Ascending aorta (tissue), 2 donors: ENCODE data around the gene CTNNBIP1. TPM values are rescaled to one million over a fixed set of nuclear protein-coding genes. Genes with fewer than 3 reads are reported as not detected.

Experiments used
- DNase-seq, 2 donors: peaks; one replicate each; pipeline ENCODE4 v3.0.0-alpha.2; 2019; ENCODE audit warnings: low spot score in 2 of 2
- H3K27ac ChIP-seq, 2 donors: fragments of 200-600 bp; sonication (generic); one replicate each; pipeline ENCODE4 v1.5.1; 2016 to 2017; ENCODE audit warnings: mild to moderate bottlenecking in 1 of 2
- H3K27me3 ChIP-seq: fragments of 200-600 bp; sonication (generic); one replicate; pipeline ENCODE4 v1.5.1; 2017
- H3K36me3 ChIP-seq, 2 donors: fragments of 200-600 bp; sonication (generic); one replicate each; pipeline ENCODE4 v1.5.1; 2016
- H3K4me1 ChIP-seq, 2 donors: fragments of 200-600 bp; sonication (generic); one replicate each; pipeline ENCODE4 v1.5.1; 2016 to 2017; ENCODE audit warnings: mild to moderate bottlenecking in 1 of 2
- H3K4me3 ChIP-seq, 2 donors: fragments of 200-600 bp; sonication (generic); one replicate each; pipeline ENCODE4 v1.5.1; 2016 to 2017; ENCODE audit warnings: mild to moderate bottlenecking in 1 of 2
- H3K9me3 ChIP-seq, 2 donors: fragments of 200-600 bp; sonication (generic); one replicate each; pipeline ENCODE4 v1.5.1; 2016
- CTCF ChIP-seq, 3 experiments: fragments of 200-600 bp in 2 of 3; fragments of 450-650 bp in 1 of 3; sonication (generic) in 2 of 3; IDR thresholded peaks; one replicate each; pipeline ENCODE4 v1.5.1; 2016 to 2019; ENCODE audit warnings: antibody characterized with exemption in 3 of 3, mild to moderate bottlenecking in 1 of 3, moderate library complexity in 1 of 3
- intact Hi-C: fragments of 100-400 bp; cut with DNase I; formaldehyde crosslinking; loops from one replicate; pipeline ENCODE4 v1.15.1; 2023
- total RNA-seq: library from RNA; depleted of rRNA; stranded (reverse); fragments of >200 nt; gene quantifications from one replicate; pipeline ENCODE4 v1.1.0, GENCODE V29; 2016

CTNNBIP1 gene
- total RNA-seq, 1 donor from 2014 or later = 74.1 TPM

- Histone ChIP-seq H3K4me3 (no peak overlapping the region), H3K4me1 (peaks cover 0 to 5% of the 10 kb centered on the region in 2 donors), H3K36me3 (no peaks in the 10 kb centered on the region), H3K9me3 (no peaks in the 10 kb centered on the region), H3K27ac (peak overlapping the region; percentile 0 to 69), H3K27me3 (no peaks in the 10 kb centered on the region)
- DNase-seq = no peak
- TF ChIP-seq CTCF (IDR thresholded peaks at IDR 0.05) = no peak
- intact Hi-C loops = no loop called here
Measured at GRCh38 chr1:9852410-9853248, 57.4 kb downstream of the CTNNBIP1 start.

DNA sequence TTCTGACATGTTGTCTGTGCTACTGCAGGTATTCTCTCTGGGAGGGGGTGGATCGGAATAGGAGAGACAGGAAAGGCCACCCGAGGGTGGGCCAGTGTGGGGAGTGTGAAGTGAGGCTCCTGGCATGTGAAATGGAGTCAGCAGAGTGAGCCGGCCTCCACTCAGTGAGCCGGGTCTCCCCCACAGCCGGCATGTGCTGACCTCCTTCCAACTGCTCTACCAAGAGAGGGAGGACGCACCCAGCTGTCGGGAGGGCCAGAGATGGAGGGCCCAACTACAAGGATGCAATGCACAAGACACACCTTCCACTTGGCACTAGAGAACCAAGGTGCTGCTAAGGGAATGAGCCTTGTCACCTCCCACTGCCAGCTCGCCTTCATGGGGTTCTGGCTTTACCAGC, 58.1 kb downstream of the CTNNBIP1 start:
- no peaks in the 10 kb centered on the region for H3K9me3 ChIP-seq
- peaks cover 0 to 5% of the 10 kb centered on the region in 2 donors for H3K4me1 ChIP-seq
- peak overlapping the region; percentile 0 to 69 for H3K27ac ChIP-seq
- intact Hi-C loops = no loop called here
- no peak for DNase-seq
- TF ChIP-seq CTCF (IDR thresholded peaks at IDR 0.05) = no peak
- no peaks in the 10 kb centered on the region for H3K27me3 ChIP-seq
- H3K4me3 ChIP-seq = no peak overlapping the region
- H3K36me3 ChIP-seq = no peaks in the 10 kb centered on the region

GRCh38 chr1:9850442-9851162, 59.5 kb downstream of the CTNNBIP1 start:
- no peak for DNase-seq
- H3K27me3 ChIP-seq = no peaks in the 10 kb centered on the region
- TF ChIP-seq CTCF (IDR thresholded peaks at IDR 0.05) = no peak
- H3K9me3 ChIP-seq = no peaks in the 10 kb centered on the region
- intact Hi-C loops = no loop called here
- H3K4me1 ChIP-seq = peaks cover 0 to 5% of the 10 kb centered on the region in 2 donors
- no peaks in the 10 kb centered on the region for H3K36me3 ChIP-seq
- H3K27ac ChIP-seq = no peak overlapping the region
- no peak overlapping the region for H3K4me3 ChIP-seq

DNA sequence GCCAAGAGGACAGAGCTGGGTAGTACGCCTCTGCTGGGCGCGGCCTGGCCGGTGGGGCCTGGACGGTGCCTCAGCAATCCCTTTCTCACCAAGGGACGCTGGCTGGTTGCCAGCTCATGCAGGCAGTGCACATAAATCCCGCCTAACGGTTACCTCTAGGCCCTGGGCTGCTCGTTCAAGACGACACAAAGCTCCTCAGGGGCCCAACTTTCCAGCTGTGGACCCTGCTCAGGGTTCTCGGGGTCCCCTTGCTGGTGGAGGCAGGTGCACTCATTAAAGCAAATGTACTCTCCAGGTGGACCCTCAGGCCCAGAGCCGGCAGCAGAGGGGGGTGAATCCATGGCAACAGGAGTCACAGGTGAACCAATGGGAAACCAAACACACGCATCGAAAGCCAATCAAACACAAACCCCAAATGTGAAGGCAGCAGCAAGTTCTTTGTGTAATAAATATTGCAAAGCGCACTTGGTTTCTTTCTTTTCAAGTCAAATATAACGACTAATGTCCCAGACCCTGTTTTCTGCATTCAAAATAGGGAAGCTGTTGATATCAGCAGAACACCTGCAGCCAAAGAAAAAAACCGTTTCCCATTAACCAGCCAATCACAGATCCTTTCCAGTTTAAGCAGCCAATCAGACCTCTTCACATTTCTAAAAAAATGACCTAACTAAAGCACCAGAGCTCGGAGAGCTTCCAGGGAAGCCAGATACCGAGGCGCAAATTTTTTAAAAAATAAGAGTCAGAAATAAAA, 60.2 kb downstream of the CTNNBIP1 start:
- Histone ChIP-seq H3K36me3 (no peaks in the 10 kb centered on the region), H3K4me1 (peaks cover 0 to 5% of the 10 kb centered on the region in 2 donors), H3K27me3 (no peaks in the 10 kb centered on the region), H3K4me3 (no peak overlapping the region), H3K27ac (no peak overlapping the region), H3K9me3 (no peaks in the 10 kb centered on the region)
- DNase-seq = no peak
- intact Hi-C loops = no loop called here
- TF ChIP-seq CTCF (IDR thresholded peaks at IDR 0.05) = no peak

DNA sequence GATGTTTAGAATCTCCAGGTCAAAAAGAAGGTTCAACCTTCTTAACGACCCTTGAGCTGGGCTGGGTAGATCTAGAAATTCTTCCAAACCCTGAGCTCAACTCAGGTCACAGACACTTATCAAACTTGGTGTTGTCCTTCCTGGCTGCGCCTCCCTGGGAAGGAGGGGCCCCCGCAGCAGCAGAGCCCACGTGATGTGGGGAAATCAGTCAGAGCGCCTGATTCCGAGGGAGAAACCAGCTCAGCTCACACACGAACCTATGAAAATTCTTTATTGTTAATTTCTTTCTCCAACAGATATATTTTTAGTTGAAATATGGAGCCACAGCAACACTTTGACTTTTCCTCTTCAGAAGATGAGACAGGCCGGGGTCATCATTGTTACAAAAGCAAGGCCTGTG, 62.0 kb downstream of the CTNNBIP1 start:
- no peaks in the 10 kb centered on the region for H3K36me3 ChIP-seq
- H3K27me3 ChIP-seq = no peaks in the 10 kb centered on the region
- no peak overlapping the region for H3K27ac ChIP-seq
- no peak for DNase-seq
- TF ChIP-seq CTCF (IDR thresholded peaks at IDR 0.05) = no peak
- no peaks in the 10 kb centered on the region for H3K9me3 ChIP-seq
- H3K4me1 ChIP-seq = peaks cover 5 to 8% of the 10 kb centered on the region in 2 donors
- intact Hi-C loops = no loop called here
- H3K4me3 ChIP-seq = no peak overlapping the region
